HEK293 (cell line): ENCODE data around the gene KYAT1.

Experiments
- CTCF ChIA-PET: fragments of 350-600 bp; formaldehyde crosslinking; extraction: SDS; loops from one replicate; lab custom pipeline; 2021; ENCODE audit warnings: antibody characterized with exemption; lab: Yijun Ruan, JAX
- POLR2A ChIA-PET: fragments of 300-600 bp; formaldehyde crosslinking; extraction: SDS; loops from one replicate; lab custom pipeline; 2020; ENCODE audit warnings: antibody characterized with exemption, inconsistent platforms; lab: Yijun Ruan, JAX
- H3K27ac ChIP-seq: fragments of 200-500 bp; sonication (Bioruptor generic); 2 replicates; pipeline ENCODE4 v1.5.1; 2014; ENCODE audit warnings: low read depth, low read length, control low read depth, inconsistent platforms; ENCODE audit errors: extremely low read depth
- H3K36me3 ChIP-seq, 2 experiments: fragments of 200-500 bp in 1 of 2; sonication (Bioruptor generic) in 1 of 2; 1 replicate in 1 of 2; 2 replicates in 1 of 2; pipeline ENCODE4 v1.5.1; 2014 to 2017; ENCODE audit warnings: inconsistent platforms in 2 of 2, low read length in 2 of 2; ENCODE audit not compliant: control insufficient read depth in 2 of 2, insufficient read depth in 1 of 2
- H3K4me1 ChIP-seq: fragments of 200-500 bp; sonication (Bioruptor generic); 2 replicates; pipeline ENCODE4 v1.5.1; 2014; ENCODE audit warnings: mild to moderate bottlenecking, low read length, inconsistent platforms; ENCODE audit not compliant: control insufficient read depth, insufficient read depth
- H3K4me3 ChIP-seq: 2 replicates; pipeline ENCODE4 v1.5.1; 2011; ENCODE audit warnings: low read depth, mild to moderate bottlenecking, control low read depth, low read length, moderate library complexity
- H3K9me3 ChIP-seq: fragments of 200-500 bp; sonication (Bioruptor generic); 2 replicates; pipeline ENCODE4 v1.5.1; 2014; ENCODE audit warnings: low read depth, low read length, inconsistent platforms; ENCODE audit not compliant: control insufficient read depth, insufficient read depth
- EGR2 ChIP-seq: fragments of 450-650 bp; formaldehyde crosslinking; IDR thresholded peaks from 2 replicates; pipeline ENCODE4 v1.5.1; 2016; ENCODE audit warnings: low read depth, missing biosample characterization, missing genetic modification characterization
- GLIS1 ChIP-seq: fragments of 450-650 bp; formaldehyde crosslinking; IDR thresholded peaks from 2 replicates; pipeline ENCODE4 v1.5.1; 2016; ENCODE audit warnings: missing biosample characterization, missing genetic modification characterization
- REPIN1 ChIP-seq: fragments of 450-650 bp; formaldehyde crosslinking; IDR thresholded peaks from 2 replicates; pipeline ENCODE4 v1.5.1; 2017; ENCODE audit warnings: missing biosample characterization, missing genetic modification characterization, low read depth
- ZBTB48 ChIP-seq: fragments of 450-650 bp; formaldehyde crosslinking; IDR thresholded peaks from 2 replicates; pipeline ENCODE4 v1.5.1; 2016; ENCODE audit warnings: missing biosample characterization, missing genetic modification characterization
- ZFHX2 ChIP-seq: fragments of 450-650 bp; formaldehyde crosslinking; conservative IDR thresholded peaks from 2 replicates; pipeline ENCODE4 v1.5.1; 2016; ENCODE audit warnings: missing biosample characterization, missing genetic modification characterization
- ZNF112 ChIP-seq: fragments of 450-650 bp; formaldehyde crosslinking; IDR thresholded peaks from 2 replicates; pipeline ENCODE4 v1.5.0; 2017; ENCODE audit warnings: missing biosample characterization, missing genetic modification characterization
- ZNF114 ChIP-seq: fragments of 450-650 bp; formaldehyde crosslinking; IDR thresholded peaks from 2 replicates; pipeline ENCODE4 v1.5.0; 2017; ENCODE audit warnings: missing biosample characterization, missing genetic modification characterization
- ZNF174 ChIP-seq: fragments of 450-650 bp; formaldehyde crosslinking; IDR thresholded peaks from 2 replicates; pipeline ENCODE4 v1.5.0; 2017; ENCODE audit warnings: missing biosample characterization, mild to moderate bottlenecking, missing genetic modification characterization
- ZNF184 ChIP-seq: fragments of 450-650 bp; IDR thresholded peaks from 2 replicates; pipeline ENCODE4 v1.5.1; 2018; ENCODE audit warnings: missing biosample characterization, mild to moderate bottlenecking, missing genetic modification characterization
- ZNF2 ChIP-seq: fragments of 450-650 bp; formaldehyde crosslinking; IDR thresholded peaks from 2 replicates; pipeline ENCODE4 v1.5.1; 2016; ENCODE audit warnings: missing biosample characterization, missing genetic modification characterization
- ZNF23 ChIP-seq: fragments of 450-650 bp; formaldehyde crosslinking; IDR thresholded peaks from 2 replicates; pipeline ENCODE4 v1.5.1; 2016; ENCODE audit warnings: missing biosample characterization, missing genetic modification characterization, borderline replicate concordance
- ZNF37A ChIP-seq: fragments of 450-650 bp; IDR thresholded peaks from 2 replicates; pipeline ENCODE4 v1.5.1; 2018; ENCODE audit warnings: missing biosample characterization, missing genetic modification characterization
- ZNF843 ChIP-seq: fragments of 450-650 bp; formaldehyde crosslinking; IDR thresholded peaks from 2 replicates; pipeline ENCODE4 v1.5.1; 2016; ENCODE audit warnings: missing biosample characterization, missing genetic modification characterization
- TF ChIP-seq, protein P1 (sequence below): fragments of 450-650 bp; IDR thresholded peaks from 2 replicates; pipeline ENCODE4 v1.5.1; 2018; ENCODE audit warnings: missing biosample characterization, mild to moderate bottlenecking, missing genetic modification characterization
- TF ChIP-seq, protein P2 (sequence below): fragments of 450-650 bp; formaldehyde crosslinking; IDR thresholded peaks from 2 replicates; pipeline ENCODE4 v1.5.1; 2016; ENCODE audit warnings: missing biosample characterization, missing genetic modification characterization
- TF ChIP-seq, protein P3 (sequence below): fragments of 450-650 bp; formaldehyde crosslinking; IDR thresholded peaks from 2 replicates; pipeline ENCODE4 v1.5.1; 2016; ENCODE audit warnings: missing biosample characterization, missing genetic modification characterization
- TF ChIP-seq, protein P4 (sequence below): fragments of 450-650 bp; formaldehyde crosslinking; IDR thresholded peaks from 2 replicates; pipeline ENCODE4 v1.5.1; 2016; ENCODE audit warnings: missing biosample characterization, missing genetic modification characterization, borderline replicate concordance

The KYAT1 gene

DNA sequence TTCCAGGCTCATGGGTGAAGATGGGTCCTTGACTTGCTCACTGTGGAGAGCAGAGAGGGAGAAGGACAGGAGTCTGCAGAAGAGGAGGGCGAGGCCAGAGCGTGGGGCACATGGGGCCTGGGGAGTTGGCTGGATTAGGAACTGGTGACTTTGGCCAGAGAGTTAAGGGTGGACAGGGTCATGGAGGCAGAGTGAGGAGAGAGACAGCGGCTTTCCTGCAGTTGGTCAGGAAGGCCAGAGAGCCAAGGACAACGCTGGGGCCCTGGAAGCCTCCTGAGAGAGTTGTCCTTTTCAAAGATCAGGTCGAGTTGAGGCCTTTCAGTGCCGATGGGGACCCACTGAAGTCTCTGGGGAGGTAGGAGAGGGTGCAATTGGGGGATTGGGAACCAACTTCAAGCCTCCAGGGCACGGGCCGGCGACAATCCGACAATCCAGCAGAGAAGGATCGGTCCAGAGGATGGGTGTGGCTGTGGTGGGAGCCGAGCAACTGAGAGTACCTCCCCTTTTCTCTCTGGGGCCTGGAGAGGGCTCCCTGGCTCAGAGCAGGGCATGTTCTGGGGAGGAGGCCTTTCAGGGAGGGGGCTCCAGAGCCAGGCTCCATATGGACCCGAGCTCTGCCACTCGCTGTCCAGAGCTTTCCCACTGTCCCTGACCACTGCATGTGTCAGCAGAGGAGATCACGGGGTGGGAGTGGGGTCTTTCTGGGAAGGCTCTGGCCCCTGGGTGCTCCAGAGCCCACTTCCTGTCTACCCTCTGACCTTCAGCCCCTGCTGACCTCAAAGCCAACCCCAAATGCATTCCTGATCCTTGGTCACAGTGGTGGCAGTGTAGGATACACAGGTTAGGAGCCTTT is 31.5 kb upstream of the KYAT1 start:
- TF ChIP-seq ZNF174 (no peak), ZNF184 (tag by site-specific recombination) (no peak), ZNF2 (tag by site-specific recombination) (no peak), ZNF112 (no peak), ZNF37A (tag by site-specific recombination) (no peak)
- TF ChIP-seq, protein P1, sequence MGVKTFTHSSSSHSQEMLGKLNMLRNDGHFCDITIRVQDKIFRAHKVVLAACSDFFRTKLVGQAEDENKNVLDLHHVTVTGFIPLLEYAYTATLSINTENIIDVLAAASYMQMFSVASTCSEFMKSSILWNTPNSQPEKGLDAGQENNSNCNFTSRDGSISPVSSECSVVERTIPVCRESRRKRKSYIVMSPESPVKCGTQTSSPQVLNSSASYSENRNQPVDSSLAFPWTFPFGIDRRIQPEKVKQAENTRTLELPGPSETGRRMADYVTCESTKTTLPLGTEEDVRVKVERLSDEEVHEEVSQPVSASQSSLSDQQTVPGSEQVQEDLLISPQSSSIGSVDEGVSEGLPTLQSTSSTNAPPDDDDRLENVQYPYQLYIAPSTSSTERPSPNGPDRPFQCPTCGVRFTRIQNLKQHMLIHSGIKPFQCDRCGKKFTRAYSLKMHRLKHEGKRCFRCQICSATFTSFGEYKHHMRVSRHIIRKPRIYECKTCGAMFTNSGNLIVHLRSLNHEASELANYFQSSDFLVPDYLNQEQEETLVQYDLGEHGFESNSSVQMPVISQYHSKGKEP (tag by site-specific recombination): no peak
- Histone ChIP-seq H3K27ac (no peak overlapping the region), H3K9me3 (no peaks in the 10 kb centered on the region), H3K4me1 (no peaks in the 10 kb centered on the region), H3K4me3 (no peak overlapping the region), H3K36me3 (peaks cover 0 to 61% of the 10 kb centered on the region in 2 experiments; a peak in 1 of 3 replicates)
- POLR2A ChIA-PET: interaction anchor here (1.1 kb wide), 1 partner anchor 10 kb away, joined by 4 read pairs; no protein-coding TSS in a partner anchor
- CTCF ChIA-PET: no interaction called here

DNA sequence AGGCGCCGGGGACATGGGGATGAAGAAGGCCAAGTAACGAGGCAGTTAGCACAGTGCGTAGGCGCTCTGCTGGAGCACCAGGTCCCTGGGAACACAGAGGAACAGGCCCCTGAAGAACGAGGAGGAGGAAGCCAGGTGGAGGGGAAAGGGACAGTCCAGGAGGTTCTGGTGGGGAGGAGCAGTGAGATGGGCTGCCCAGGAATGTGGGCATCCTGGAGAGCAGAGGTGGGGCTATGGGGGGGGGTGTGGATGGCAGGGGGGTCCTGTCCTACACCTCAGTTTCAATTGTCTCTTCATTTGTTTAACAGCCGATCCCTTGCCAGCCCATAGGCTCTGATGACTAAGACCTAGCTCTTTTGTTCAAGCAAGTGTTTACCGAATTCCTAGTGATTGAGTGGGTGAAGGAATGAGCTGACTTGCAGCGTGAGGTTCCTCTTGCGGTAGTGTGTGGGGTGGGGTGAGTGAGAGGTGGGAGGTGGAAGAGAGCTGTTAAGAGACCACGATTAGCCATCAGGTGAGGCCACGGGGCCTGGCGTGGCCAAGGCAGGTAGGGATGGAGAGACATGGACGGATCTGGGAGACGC is 30.6 kb upstream of the KYAT1 start:
- Histone ChIP-seq H3K9me3 (no peaks in the 10 kb centered on the region), H3K4me3 (no peak overlapping the region), H3K27ac (no peak overlapping the region), H3K4me1 (no peaks in the 10 kb centered on the region), H3K36me3 (peaks cover 0 to 61% of the 10 kb centered on the region in 2 experiments; a peak in 1 of 3 replicates)
- CTCF ChIA-PET: interaction anchor here (0.7 kb wide), 1 partner anchor 16 kb away, joined by 6 read pairs; no protein-coding TSS in a partner anchor
- POLR2A ChIA-PET: interaction anchor here (1.1 kb wide), 1 partner anchor 9 kb away, joined by 4 read pairs; no protein-coding TSS in a partner anchor
- TF ChIP-seq ZNF114 (no peak), REPIN1 (tag by site-specific recombination) (no peak), GLIS1 (tag by site-specific recombination) (0 out of 2 replicates have a peak, but pooled peaks have one; percentile 9), ZNF2 (tag by site-specific recombination) (no peak), EGR2 (tag by site-specific recombination) (peak; percentile 98), ZFHX2 (tag by site-specific recombination) (peak; percentile 98), ZNF23 (tag by site-specific recombination) (no peak), ZNF843 (tag by site-specific recombination) (no peak), ZBTB48 (tag by site-specific recombination) (0 out of 2 replicates have a peak, but pooled peaks have one; percentile 37)
- TF ChIP-seq, protein P2, sequence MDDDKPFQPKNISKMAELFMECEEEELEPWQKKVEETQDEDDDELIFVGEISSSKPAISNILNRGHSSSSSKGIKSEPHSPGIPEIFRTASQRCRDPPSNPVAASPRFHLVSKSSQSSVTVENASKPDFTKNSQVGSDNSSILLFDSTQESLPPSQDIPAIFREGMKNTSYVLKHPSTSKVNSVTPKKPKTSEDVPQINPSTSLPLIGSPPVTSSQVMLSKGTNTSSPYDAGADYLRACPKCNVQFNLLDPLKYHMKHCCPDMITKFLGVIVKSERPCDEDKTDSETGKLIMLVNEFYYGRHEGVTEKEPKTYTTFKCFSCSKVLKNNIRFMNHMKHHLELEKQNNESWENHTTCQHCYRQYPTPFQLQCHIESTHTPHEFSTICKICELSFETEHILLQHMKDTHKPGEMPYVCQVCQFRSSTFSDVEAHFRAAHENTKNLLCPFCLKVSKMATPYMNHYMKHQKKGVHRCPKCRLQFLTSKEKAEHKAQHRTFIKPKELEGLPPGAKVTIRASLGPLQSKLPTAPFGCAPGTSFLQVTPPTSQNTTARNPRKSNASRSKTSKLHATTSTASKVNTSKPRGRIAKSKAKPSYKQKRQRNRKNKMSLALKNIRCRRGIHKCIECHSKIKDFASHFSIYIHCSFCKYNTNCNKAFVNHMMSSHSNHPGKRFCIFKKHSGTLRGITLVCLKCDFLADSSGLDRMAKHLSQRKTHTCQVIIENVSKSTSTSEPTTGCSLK (tag by site-specific recombination): no peak
- TF ChIP-seq, protein P3, sequence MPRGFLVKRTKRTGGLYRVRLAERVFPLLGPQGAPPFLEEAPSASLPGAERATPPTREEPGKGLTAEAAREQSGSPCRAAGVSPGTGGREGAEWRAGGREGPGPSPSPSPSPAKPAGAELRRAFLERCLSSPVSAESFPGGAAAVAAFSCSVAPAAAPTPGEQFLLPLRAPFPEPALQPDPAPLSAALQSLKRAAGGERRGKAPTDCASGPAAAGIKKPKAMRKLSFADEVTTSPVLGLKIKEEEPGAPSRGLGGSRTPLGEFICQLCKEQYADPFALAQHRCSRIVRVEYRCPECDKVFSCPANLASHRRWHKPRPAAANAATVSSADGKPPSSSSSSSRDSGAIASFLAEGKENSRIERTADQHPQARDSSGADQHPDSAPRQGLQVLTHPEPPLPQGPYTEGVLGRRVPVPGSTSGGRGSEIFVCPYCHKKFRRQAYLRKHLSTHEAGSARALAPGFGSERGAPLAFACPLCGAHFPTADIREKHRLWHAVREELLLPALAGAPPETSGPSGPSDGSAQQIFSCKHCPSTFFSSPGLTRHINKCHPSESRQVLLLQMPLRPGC: peak; percentile 70
- TF ChIP-seq, protein P4, sequence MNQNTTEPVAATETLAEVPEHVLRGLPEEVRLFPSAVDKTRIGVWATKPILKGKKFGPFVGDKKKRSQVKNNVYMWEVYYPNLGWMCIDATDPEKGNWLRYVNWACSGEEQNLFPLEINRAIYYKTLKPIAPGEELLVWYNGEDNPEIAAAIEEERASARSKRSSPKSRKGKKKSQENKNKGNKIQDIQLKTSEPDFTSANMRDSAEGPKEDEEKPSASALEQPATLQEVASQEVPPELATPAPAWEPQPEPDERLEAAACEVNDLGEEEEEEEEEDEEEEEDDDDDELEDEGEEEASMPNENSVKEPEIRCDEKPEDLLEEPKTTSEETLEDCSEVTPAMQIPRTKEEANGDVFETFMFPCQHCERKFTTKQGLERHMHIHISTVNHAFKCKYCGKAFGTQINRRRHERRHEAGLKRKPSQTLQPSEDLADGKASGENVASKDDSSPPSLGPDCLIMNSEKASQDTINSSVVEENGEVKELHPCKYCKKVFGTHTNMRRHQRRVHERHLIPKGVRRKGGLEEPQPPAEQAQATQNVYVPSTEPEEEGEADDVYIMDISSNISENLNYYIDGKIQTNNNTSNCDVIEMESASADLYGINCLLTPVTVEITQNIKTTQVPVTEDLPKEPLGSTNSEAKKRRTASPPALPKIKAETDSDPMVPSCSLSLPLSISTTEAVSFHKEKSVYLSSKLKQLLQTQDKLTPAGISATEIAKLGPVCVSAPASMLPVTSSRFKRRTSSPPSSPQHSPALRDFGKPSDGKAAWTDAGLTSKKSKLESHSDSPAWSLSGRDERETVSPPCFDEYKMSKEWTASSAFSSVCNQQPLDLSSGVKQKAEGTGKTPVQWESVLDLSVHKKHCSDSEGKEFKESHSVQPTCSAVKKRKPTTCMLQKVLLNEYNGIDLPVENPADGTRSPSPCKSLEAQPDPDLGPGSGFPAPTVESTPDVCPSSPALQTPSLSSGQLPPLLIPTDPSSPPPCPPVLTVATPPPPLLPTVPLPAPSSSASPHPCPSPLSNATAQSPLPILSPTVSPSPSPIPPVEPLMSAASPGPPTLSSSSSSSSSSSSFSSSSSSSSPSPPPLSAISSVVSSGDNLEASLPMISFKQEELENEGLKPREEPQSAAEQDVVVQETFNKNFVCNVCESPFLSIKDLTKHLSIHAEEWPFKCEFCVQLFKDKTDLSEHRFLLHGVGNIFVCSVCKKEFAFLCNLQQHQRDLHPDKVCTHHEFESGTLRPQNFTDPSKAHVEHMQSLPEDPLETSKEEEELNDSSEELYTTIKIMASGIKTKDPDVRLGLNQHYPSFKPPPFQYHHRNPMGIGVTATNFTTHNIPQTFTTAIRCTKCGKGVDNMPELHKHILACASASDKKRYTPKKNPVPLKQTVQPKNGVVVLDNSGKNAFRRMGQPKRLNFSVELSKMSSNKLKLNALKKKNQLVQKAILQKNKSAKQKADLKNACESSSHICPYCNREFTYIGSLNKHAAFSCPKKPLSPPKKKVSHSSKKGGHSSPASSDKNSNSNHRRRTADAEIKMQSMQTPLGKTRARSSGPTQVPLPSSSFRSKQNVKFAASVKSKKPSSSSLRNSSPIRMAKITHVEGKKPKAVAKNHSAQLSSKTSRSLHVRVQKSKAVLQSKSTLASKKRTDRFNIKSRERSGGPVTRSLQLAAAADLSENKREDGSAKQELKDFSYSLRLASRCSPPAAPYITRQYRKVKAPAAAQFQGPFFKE (tag by site-specific recombination): no peak
- TF ChIP-seq, all 188 proteins: peak for 5
